Muscle of leg (tissue), 11 donors: ENCODE data around the gene LEKR1. TPM values are rescaled to one million over a fixed set of nuclear protein-coding genes. Genes with fewer than 3 reads are reported as not detected.

Experiments used
- DNase-seq: peaks from one replicate; pipeline ENCODE4 v3.0.0; 2013
- H3K27ac ChIP-seq: one replicate; pipeline ENCODE4 v1.5.1; 2013; ENCODE audit warnings: mild to moderate bottlenecking, low read length, control low read depth
- H3K27me3 ChIP-seq: one replicate; pipeline ENCODE4 v1.6.1; 2013; ENCODE audit warnings: low read length; ENCODE audit not compliant: control insufficient read depth, insufficient read depth
- H3K36me3 ChIP-seq: one replicate; pipeline ENCODE4 v1.6.1; 2013; ENCODE audit warnings: low read length; ENCODE audit not compliant: control insufficient read depth, insufficient read depth
- H3K4me1 ChIP-seq: one replicate; pipeline ENCODE4 v1.6.1; 2013; ENCODE audit warnings: low read length; ENCODE audit not compliant: control insufficient read depth, insufficient read depth
- H3K4me3 ChIP-seq: one replicate; pipeline ENCODE4 v1.5.1; 2013; ENCODE audit warnings: low read length, control low read depth
- H3K9me3 ChIP-seq: replicated peaks from 2 replicates; pipeline ENCODE4 v1.6.1; 2013; ENCODE audit warnings: low read depth, low read length; ENCODE audit not compliant: control insufficient read depth
- WGBS: methylation state at CpG from one replicate; pipeline ENCODE4 v1.1.5; 2013; ENCODE audit warnings: missing lambda C conversion rate; ENCODE audit not compliant: insufficient coverage; 5-methylcytosine and 5-hydroxymethylcytosine counted together
- polyA plus RNA-seq, 8 donors: library from polyadenylated mRNA; unstranded; fragments of 120-200 nt; gene quantifications; one replicate each; pipeline versions ENCODE4 v1.2.1 to v1.2.3, GENCODE V29; 2013; ENCODE audit warnings: inconsistent platforms in 1 of 8, low replicate concordance in 1 of 8; ENCODE audit not compliant: insufficient read length in 8 of 8, insufficient read depth in 1 of 8
- total RNA-seq: library from RNA; stranded (reverse); fragments of 120-200 nt; gene quantifications from one replicate; pipeline ENCODE4 v1.2.4, GENCODE V29; 2013

Gene LEKR1
- total and polyA plus RNA-seq, 9 donors = 0.15 to 1.5 (median 0.66) TPM

DNA sequence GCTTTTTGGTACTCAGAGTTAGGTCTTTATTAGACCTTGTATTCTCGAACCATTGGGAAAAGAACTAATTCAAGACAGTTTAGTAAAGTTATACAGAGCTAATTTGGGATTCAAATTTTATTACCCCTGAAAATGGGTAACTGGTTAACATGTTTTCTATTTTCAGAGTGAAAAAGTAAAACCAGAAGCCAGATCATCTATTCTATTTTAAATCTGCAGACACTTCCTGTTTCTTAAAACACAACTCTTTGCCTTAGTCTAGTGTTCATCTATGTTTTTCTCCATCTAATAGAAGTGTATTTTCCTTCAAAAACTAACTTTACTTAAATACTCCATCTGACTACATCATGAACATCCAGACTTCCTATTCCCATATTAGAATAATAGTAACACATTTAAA is 220.4 kb downstream of the LEKR1 start:
- Histone ChIP-seq H3K4me3 (no peak overlapping the region), H3K36me3 (no peaks in the 10 kb centered on the region), H3K27ac (no peak overlapping the region), H3K4me1 (no peaks in the 10 kb centered on the region), H3K9me3 (no peaks in the 10 kb centered on the region), H3K27me3 (no peaks in the 10 kb centered on the region)
- no CpG with 5 or more reads among the region's 1 CpG for WGBS
- no peak for DNase-seq

DNA sequence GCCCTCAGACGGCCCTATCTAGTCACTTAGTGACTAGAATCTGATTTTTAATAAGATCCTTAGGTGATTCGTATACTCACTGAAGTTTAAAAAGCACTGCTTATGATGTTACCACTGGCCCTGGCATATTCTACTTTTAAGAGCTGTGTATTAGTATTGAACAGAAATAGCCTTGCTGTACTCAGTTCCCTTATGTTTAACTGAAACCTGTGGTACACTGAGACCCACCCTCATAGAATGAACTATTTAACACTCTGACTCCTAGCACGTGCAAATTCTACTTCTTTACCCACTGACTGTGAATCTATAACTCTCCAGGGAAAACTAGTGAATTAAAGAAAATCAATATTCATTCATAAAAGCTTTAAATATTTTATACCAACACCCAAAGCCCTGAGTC is 224.9 kb downstream of the LEKR1 start:
- no peaks in the 10 kb centered on the region for H3K9me3 ChIP-seq
- no peaks in the 10 kb centered on the region for H3K27me3 ChIP-seq
- H3K36me3 ChIP-seq = no peaks in the 10 kb centered on the region
- WGBS = no CpG with 5 or more reads among the region's 3 CpGs
- no peak overlapping the region for H3K4me3 ChIP-seq
- DNase-seq = no peak
- H3K4me1 ChIP-seq = no peaks in the 10 kb centered on the region
- H3K27ac ChIP-seq = no peak overlapping the region

DNA sequence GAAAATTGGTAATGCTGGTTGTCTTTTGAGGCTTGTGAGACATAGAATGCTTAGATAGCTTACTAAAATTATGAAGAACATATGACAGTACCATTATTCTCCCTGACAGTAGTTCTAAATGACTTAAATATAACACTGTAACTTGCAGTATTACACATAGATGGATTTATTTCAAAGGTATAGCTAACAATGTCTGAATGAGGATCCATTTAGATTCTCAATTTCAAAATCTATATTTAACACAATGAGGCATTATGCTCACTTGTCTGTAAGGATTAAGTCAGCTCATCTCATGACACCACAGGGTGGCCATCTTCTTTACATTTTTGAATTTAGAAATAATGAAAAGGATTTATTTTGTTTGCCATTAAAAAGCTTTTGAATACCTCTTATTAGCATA is 225.4 kb downstream of the LEKR1 start:
- H3K9me3 ChIP-seq = no peaks in the 10 kb centered on the region

DNA sequence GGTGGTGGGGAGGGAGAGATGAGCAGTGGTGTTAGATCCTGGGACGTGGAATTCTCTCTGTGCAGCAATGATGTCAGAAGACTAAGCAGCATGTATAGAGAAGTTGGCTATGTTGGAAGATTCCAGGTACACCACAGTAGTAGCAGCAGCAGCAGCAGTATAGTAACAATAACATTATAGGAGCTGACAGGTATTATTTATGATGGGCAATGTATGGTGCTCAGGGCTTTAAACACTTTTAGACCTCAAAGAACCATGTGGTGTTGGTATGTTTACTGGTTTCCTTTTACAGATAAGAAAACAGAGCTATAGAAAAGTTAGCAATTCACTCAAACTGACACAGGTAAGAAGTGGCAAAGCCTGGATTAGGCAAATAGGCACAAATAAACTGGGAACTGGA is 229.9 kb downstream of the LEKR1 start:
- Histone ChIP-seq H3K27ac (no peak overlapping the region), H3K9me3 (no peaks in the 10 kb centered on the region), H3K36me3 (no peaks in the 10 kb centered on the region), H3K4me3 (no peak overlapping the region), H3K27me3 (no peaks in the 10 kb centered on the region), H3K4me1 (no peaks in the 10 kb centered on the region)
- DNase-seq = no peak
- 80% methylated on average over 1 of the region's 1 CpG for WGBS

More for the DNA sequence above, 225.4 kb downstream of the LEKR1 start:
- no peaks in the 10 kb centered on the region for H3K36me3 ChIP-seq
- H3K4me1 ChIP-seq = no peaks in the 10 kb centered on the region
- no peak overlapping the region for H3K27ac ChIP-seq
- no peak overlapping the region for H3K4me3 ChIP-seq
- H3K27me3 ChIP-seq = no peaks in the 10 kb centered on the region
- no peak for DNase-seq

DNA sequence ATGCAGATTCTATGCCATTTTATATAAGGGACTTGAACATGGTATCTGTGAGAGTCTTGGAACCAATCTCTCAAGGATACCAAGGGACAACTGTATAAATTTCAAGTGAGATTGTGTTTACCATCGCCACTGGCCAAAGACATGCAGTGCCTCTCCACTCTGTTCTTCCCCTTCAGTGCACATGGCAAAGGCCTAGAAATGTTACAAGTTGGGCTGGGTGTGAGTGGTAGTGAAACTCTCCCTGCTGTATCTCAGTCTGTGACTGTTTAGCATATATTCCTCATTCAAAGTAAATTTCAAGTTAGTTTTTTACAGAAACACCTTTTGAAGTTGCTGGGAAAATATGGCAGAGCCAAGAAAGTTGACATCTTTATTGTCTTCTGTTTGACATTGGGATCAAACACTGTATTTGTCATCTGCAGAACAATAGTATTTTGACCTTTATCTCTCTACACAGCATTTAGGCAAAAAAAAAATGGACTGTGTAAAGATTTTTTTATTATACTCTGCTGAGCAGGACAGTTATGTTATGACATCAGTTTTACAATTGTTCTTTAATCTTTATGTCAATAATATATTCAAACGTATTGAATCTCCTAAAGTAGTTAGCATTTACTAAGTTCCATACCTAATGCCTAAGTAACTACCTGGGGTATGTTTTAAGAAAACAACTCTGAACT is 232.4 kb downstream of the LEKR1 start:
- Histone ChIP-seq H3K36me3 (no peaks in the 10 kb centered on the region), H3K9me3 (no peaks in the 10 kb centered on the region), H3K4me3 (no peak overlapping the region), H3K4me1 (no peaks in the 10 kb centered on the region), H3K27me3 (no peaks in the 10 kb centered on the region), H3K27ac (no peak overlapping the region)
- no CpG with 5 or more reads among the region's 2 CpGs for WGBS
- no peak for DNase-seq

DNA sequence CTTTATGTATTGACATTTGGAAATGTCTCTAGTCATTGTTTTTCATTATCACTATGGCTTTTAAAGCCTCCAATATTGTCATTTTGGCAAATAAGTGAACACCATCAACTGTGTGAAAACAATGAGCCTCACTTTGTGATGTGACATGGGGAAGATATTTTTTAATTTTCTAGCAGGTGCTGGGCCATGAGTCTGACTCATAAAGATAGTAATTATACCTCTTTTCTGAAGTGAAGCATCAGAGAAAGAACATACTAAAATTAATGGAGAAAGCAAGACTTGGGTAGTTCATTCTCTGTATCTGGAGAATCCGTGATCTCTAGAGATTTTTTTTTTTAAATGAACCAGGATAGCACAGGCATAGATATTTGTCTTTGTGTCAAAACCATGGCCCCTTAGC is 233.0 kb downstream of the LEKR1 start:
- Histone ChIP-seq H3K9me3 (no peaks in the 10 kb centered on the region), H3K27me3 (no peaks in the 10 kb centered on the region), H3K4me1 (no peaks in the 10 kb centered on the region), H3K27ac (no peak overlapping the region), H3K36me3 (no peaks in the 10 kb centered on the region), H3K4me3 (no peak overlapping the region)
- DNase-seq = no peak
- WGBS = no CpG with 5 or more reads among the region's 1 CpG

DNA sequence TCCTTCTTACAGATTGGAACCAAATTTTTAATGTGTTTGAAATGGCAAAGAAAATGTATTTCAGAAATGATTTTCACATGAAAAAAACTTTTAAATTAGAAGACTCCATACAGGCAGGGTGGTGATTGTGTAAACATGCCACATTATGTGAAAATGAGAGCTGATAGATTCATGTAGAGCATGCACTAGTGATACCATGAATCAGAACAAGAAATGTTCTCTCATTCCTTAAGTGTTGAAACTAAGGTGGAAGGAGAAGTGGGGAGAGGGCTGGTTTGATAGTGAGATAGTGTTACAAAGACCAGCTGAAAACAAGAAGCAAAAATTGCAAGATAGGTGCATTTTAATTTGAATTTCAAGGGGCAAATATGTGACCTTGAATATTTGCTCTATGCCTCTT is 233.5 kb downstream of the LEKR1 start:
- no peaks in the 10 kb centered on the region for H3K36me3 ChIP-seq
- no peak for DNase-seq
- no peak overlapping the region for H3K27ac ChIP-seq
- H3K27me3 ChIP-seq = no peaks in the 10 kb centered on the region
- H3K9me3 ChIP-seq = no peaks in the 10 kb centered on the region
- H3K4me3 ChIP-seq = no peak overlapping the region
- no peaks in the 10 kb centered on the region for H3K4me1 ChIP-seq

DNA sequence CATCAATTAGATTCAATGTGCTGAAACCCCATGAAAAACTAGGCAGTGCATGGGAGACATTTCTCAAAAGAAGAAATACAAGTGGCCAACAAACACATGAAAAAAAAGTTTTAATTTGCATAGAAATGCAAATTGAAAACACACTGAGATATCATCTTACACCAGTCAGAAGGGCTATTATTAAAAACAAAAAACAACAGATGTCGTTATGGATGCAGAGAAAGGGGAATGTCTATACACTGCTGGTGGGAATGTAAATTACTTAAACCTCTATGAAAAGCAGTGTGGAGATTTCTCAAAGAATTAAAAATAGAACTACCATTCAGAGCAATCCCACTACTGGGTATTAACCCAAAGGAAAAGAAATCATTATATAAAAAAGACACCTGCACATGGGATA is 235.1 kb downstream of the LEKR1 start:
- Histone ChIP-seq H3K4me1 (peaks cover 3% of the 10 kb centered on the region), H3K27me3 (no peaks in the 10 kb centered on the region), H3K27ac (no peak overlapping the region), H3K4me3 (no peak overlapping the region), H3K9me3 (no peaks in the 10 kb centered on the region), H3K36me3 (no peaks in the 10 kb centered on the region)
- no peak for DNase-seq
- no CpG with 5 or more reads among the region's 1 CpG for WGBS

DNA sequence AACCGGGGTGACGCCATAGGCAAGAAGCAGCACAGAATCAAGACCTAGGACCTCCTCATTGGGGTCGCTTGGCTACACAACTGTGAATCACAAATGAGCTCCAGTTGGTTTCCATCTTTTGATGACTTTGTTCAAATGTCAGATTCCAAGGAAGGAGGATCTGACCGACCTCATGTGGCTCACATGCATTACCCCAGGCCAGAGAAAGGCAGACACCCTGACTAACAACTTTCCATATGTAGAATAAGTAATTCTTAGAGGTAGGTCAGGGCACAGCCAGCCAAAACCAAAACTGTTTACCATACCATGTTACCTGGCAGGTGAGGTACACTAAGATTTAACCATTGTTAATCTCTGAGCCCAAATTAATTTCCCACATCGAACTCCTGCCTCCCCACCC is 237.3 kb downstream of the LEKR1 start:
- Histone ChIP-seq H3K9me3 (no peaks in the 10 kb centered on the region), H3K27me3 (no peaks in the 10 kb centered on the region), H3K4me3 (no peak overlapping the region), H3K27ac (no peak overlapping the region), H3K36me3 (no peaks in the 10 kb centered on the region), H3K4me1 (peaks cover 14% of the 10 kb centered on the region)
- DNase-seq = no peak
- WGBS = 88% methylated on average over 3 of the region's 5 CpGs

DNA sequence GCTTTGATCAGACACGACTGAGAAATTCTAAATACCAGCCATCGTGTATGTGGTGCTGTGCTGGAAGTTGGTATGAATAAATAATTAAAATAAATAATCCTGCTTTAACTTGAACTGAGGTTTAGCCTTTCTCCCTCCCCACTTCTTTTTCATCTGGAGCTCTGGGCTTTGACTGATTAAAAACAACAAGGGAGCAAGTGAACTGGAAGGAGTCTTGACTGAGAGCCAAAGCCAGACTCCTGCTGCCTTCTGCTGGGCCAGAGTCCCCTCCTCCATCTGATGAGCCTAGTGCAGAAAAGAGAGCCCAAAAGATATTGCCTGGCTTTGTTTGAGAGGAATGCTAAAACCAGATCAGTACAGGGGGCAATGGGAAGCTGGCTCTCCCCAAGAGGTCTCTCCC is 237.8 kb downstream of the LEKR1 start:
- Histone ChIP-seq H3K27me3 (no peaks in the 10 kb centered on the region), H3K4me3 (no peak overlapping the region), H3K9me3 (no peaks in the 10 kb centered on the region), H3K36me3 (no peaks in the 10 kb centered on the region), H3K27ac (no peak overlapping the region), H3K4me1 (peaks cover 14% of the 10 kb centered on the region)
- no peak for DNase-seq
- WGBS = no CpG with 5 or more reads among the region's 2 CpGs

DNA sequence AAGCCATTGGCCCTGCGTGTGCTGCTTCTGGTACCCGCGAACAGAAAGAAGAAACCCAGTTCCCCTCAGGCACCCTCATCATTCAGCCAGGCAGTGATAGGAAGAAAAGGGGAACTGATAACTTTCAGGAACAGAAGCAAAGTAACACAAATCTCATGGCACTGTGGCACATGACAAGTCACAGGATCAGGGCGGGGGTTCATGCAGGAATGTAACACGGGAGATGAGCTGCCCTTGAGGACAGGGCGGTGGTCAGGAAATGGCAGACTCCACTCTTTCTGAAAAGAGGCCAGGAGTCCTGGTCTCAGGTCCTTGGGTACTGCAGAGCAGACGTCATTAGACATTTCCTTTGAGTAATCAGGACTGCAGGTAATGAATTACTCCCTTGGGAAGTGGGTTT is 238.2 kb downstream of the LEKR1 start:
- 73% methylated on average over 3 of the region's 7 CpGs for WGBS
- peaks cover 14% of the 10 kb centered on the region for H3K4me1 ChIP-seq
- no peaks in the 10 kb centered on the region for H3K36me3 ChIP-seq
- H3K4me3 ChIP-seq = no peak overlapping the region
- H3K27ac ChIP-seq = no peak overlapping the region
- peak; percentile 34 for DNase-seq
- H3K27me3 ChIP-seq = no peaks in the 10 kb centered on the region
- H3K9me3 ChIP-seq = no peaks in the 10 kb centered on the region
